Neural progenitor cell (in vitro differentiated cells): ENCODE results near the gene MVB12B. TPM values are rescaled to one million over a fixed set of nuclear protein-coding genes. Genes with fewer than 3 reads are reported as not detected.

ENCODE experiments used
- DNase-seq: peaks from one replicate; pipeline ENCODE4 v3.0.0-alpha.2; 2016; ENCODE audit warnings: low spot score
- H2AFZ ChIP-seq: fragments of 200-600 bp; sonication (generic); replicated peaks from 2 replicates; pipeline ENCODE4 v1.6.1; 2016; ENCODE audit warnings: antibody characterized with exemption
- H3F3A ChIP-seq: fragments of 200-600 bp; sonication (generic); 2 replicates; pipeline ENCODE4 v1.6.1; 2016; ENCODE audit warnings: antibody characterized with exemption, low read depth
- H3K27ac ChIP-seq: fragments of 200-600 bp; sonication (generic); 2 replicates; pipeline ENCODE4 v1.5.1; 2016; ENCODE audit warnings: mild to moderate bottlenecking
- H3K27me3 ChIP-seq: fragments of 200-600 bp; sonication (generic); 2 replicates; pipeline ENCODE4 v1.6.1; 2016; ENCODE audit warnings: mild to moderate bottlenecking, moderate library complexity
- H3K36me3 ChIP-seq: fragments of 200-600 bp; sonication (generic); 2 replicates; pipeline ENCODE4 v1.5.1; 2016
- H3K4me1 ChIP-seq: fragments of 200-600 bp; sonication (generic); 2 replicates; pipeline ENCODE4 v1.6.1; 2016; ENCODE audit warnings: mixed run types
- H3K4me2 ChIP-seq: fragments of 200-600 bp; sonication (generic); 2 replicates; pipeline ENCODE4 v1.6.1; 2016
- H3K4me3 ChIP-seq: fragments of 200-600 bp; sonication (generic); 2 replicates; pipeline ENCODE4 v1.5.1; 2016
- H3K79me2 ChIP-seq: fragments of 200-600 bp; sonication (generic); 2 replicates; pipeline ENCODE4 v1.6.1; 2016; ENCODE audit warnings: low read depth
- H3K9ac ChIP-seq: fragments of 200-600 bp; sonication (generic); 2 replicates; pipeline ENCODE4 v1.6.1; 2016
- H3K9me3 ChIP-seq: fragments of 200-600 bp; sonication (generic); 2 replicates; pipeline ENCODE4 v1.5.1; 2016; ENCODE audit warnings: low read depth
- H4K20me1 ChIP-seq: fragments of 200-600 bp; sonication (generic); 2 replicates; pipeline ENCODE4 v1.6.1; 2016; ENCODE audit warnings: low read depth
- H3K27ac Mint-ChIP-seq: 3 replicates; pipeline ENCODE4 v1.8.0; 2021; ENCODE audit warnings: mixed read lengths
- H3K27me3 Mint-ChIP-seq: 2 replicates; pipeline ENCODE4 v1.8.0; 2022; ENCODE audit warnings: low read depth, mild to moderate bottlenecking, inconsistent platforms, moderate library complexity, mixed read lengths; ENCODE audit not compliant: insufficient read depth
- H3K36me3 Mint-ChIP-seq: 3 replicates; pipeline ENCODE4 v1.8.0; 2021; ENCODE audit warnings: mixed read lengths
- H3K4me1 Mint-ChIP-seq: 3 replicates; pipeline ENCODE4 v1.8.0; 2021; ENCODE audit warnings: mixed read lengths
- H3K4me3 Mint-ChIP-seq: 3 replicates; pipeline ENCODE4 v1.8.0; 2021; ENCODE audit warnings: mild to moderate bottlenecking, moderate library complexity, mixed read lengths
- H3K9me3 Mint-ChIP-seq: 3 replicates; pipeline ENCODE4 v1.8.0; 2020; ENCODE audit warnings: mixed read lengths
- CTCF ChIP-seq: fragments of 200-600 bp; sonication (generic); IDR thresholded peaks from 2 replicates; pipeline ENCODE4 v1.5.1; 2017; ENCODE audit warnings: antibody characterized with exemption, mild to moderate bottlenecking
- EZH2 ChIP-seq: fragments of 200-600 bp; sonication (generic); IDR thresholded peaks from 2 replicates; pipeline ENCODE4 v1.6.1; 2017; ENCODE audit warnings: antibody characterized with exemption, mild to moderate bottlenecking, moderate library complexity
- EZH2phosphoT487 ChIP-seq: fragments of 200-600 bp; sonication (generic); IDR thresholded peaks from 2 replicates; pipeline ENCODE4 v1.6.1; 2017; ENCODE audit warnings: antibody characterized with exemption
- total RNA-seq: library from RNA; depleted of rRNA; stranded (reverse); fragments of >200 nt; gene quantifications from 2 replicates; pipeline ENCODE4 v1.2.3, GENCODE V29; 2015; ENCODE audit warnings: low replicate concordance

Gene MVB12B
- total RNA-seq, 1 donor from 2014 or later: 16.1 TPM

GRCh38 chr9:126407114-126407870 lies 80.7 kb downstream of the MVB12B start:
- no peak overlapping the region for H3K4me3 ChIP-seq

GRCh38 chr9:126408004-126408403 lies 81.4 kb downstream of the MVB12B start:
- Histone ChIP-seq H3K27me3 (no peaks in the 10 kb centered on the region), H3F3A (no peaks in the 10 kb centered on the region), H3K79me2 (no peaks in the 10 kb centered on the region), H3K36me3 (no peaks in the 10 kb centered on the region), H3K9me3 (no peaks in the 10 kb centered on the region), H3K9ac (no peak overlapping the region), H2AFZ (no peak overlapping the region), H4K20me1 (no peaks in the 10 kb centered on the region), H3K27ac (no peak overlapping the region), H3K4me3 (no peak overlapping the region), H3K4me2 (no peak overlapping the region), H3K4me1 (peaks cover 3% of the 10 kb centered on the region)
- Mint-ChIP-seq H3K4me3 (no peak overlapping the region), H3K9me3 (no peaks in the 10 kb centered on the region), H3K27me3 (peaks cover 2% of the 10 kb centered on the region), H3K4me1 (peaks cover 23% of the 10 kb centered on the region), H3K27ac (no peak overlapping the region), H3K36me3 (no peaks in the 10 kb centered on the region)
- TF ChIP-seq EZH2phosphoT487 (no peak), CTCF (no peak), EZH2 (no peak)
- no peak for DNase-seq

More at GRCh38 chr9:126407114-126407870, 80.7 kb downstream of the MVB12B start:
- H3K4me1 ChIP-seq: peaks cover 3% of the 10 kb centered on the region
- Mint-ChIP-seq H3K36me3 (no peaks in the 10 kb centered on the region), H3K4me3 (no peak overlapping the region), H3K27me3 (peaks cover 2% of the 10 kb centered on the region), H3K27ac (no peak overlapping the region), H3K9me3 (no peaks in the 10 kb centered on the region), H3K4me1 (peaks cover 23% of the 10 kb centered on the region)
- H3K27me3 ChIP-seq: no peaks in the 10 kb centered on the region
- no peak for DNase-seq
- no peak overlapping the region for H3K4me2 ChIP-seq
- no peaks in the 10 kb centered on the region for H4K20me1 ChIP-seq
- no peak overlapping the region for H3K9ac ChIP-seq
- TF ChIP-seq EZH2phosphoT487 (no peak), EZH2 (no peak), CTCF (no peak)
- no peaks in the 10 kb centered on the region for H3K9me3 ChIP-seq
- H3K27ac ChIP-seq: no peak overlapping the region
- no peaks in the 10 kb centered on the region for H3K36me3 ChIP-seq
- no peaks in the 10 kb centered on the region for H3K79me2 ChIP-seq
- H2AFZ ChIP-seq: no peak overlapping the region
- H3F3A ChIP-seq: no peaks in the 10 kb centered on the region

- no peaks in the 10 kb centered on the region for H3K36me3 Mint-ChIP-seq
- Histone ChIP-seq H3K79me2 (no peaks in the 10 kb centered on the region), H3K9me3 (no peaks in the 10 kb centered on the region), H3K4me3 (no peak overlapping the region), H3K9ac (no peak overlapping the region), H3F3A (no peaks in the 10 kb centered on the region), H4K20me1 (no peaks in the 10 kb centered on the region), H2AFZ (no peak overlapping the region), H3K4me1 (peaks cover 3% of the 10 kb centered on the region), H3K36me3 (no peaks in the 10 kb centered on the region), H3K27me3 (no peaks in the 10 kb centered on the region), H3K4me2 (no peak overlapping the region), H3K27ac (no peak overlapping the region)
- H3K27ac Mint-ChIP-seq: no peak overlapping the region
- no peaks in the 10 kb centered on the region for H3K9me3 Mint-ChIP-seq
- TF ChIP-seq EZH2phosphoT487 (no peak), CTCF (no peak), EZH2 (no peak)
- peaks cover 2% of the 10 kb centered on the region for H3K27me3 Mint-ChIP-seq
- no peak for DNase-seq
- peaks cover 17% of the 10 kb centered on the region for H3K4me1 Mint-ChIP-seq
- H3K4me3 Mint-ChIP-seq: no peak overlapping the region
Measured at GRCh38 chr9:126410229-126410628, 83.6 kb downstream of the MVB12B start.
